Activated naive CD8-positive, alpha-beta T cell treated with anti-CD3 and anti-CD28 coated beads for 36 hours (primary cell): ENCODE measurements around the gene MTA2. TPM values are rescaled to one million over a fixed set of nuclear protein-coding genes. Genes with fewer than 3 reads are reported as not detected.
A peak's percentile ranks its signal among the peaks of the same experiment; 100 is the strongest.
"Not testable (repeated sequence)": the region's sequence is repeated elsewhere in the genome, so short reads cannot be mapped to it uniquely, and the experiment has no call there.

Experiments used
- DNase-seq: peaks from one replicate; pipeline ENCODE4 v3.0.0; 2021
- H3K27ac Mint-ChIP-seq: one replicate; pipeline ENCODE4 v1.8.0; 2022; ENCODE audit warnings: mild to moderate bottlenecking, moderate library complexity, mixed read lengths
- H3K27me3 Mint-ChIP-seq: one replicate; pipeline ENCODE4 v1.8.0; 2022; ENCODE audit warnings: mild to moderate bottlenecking, mixed read lengths
- H3K36me3 Mint-ChIP-seq: one replicate; pipeline ENCODE4 v1.8.0; 2021; ENCODE audit warnings: mild to moderate bottlenecking, mixed read lengths
- H3K4me1 Mint-ChIP-seq: one replicate; pipeline ENCODE4 v1.8.0; 2021; ENCODE audit warnings: mixed read lengths
- H3K4me3 Mint-ChIP-seq: one replicate; pipeline ENCODE4 v1.8.0; 2022; ENCODE audit warnings: mild to moderate bottlenecking, moderate library complexity, mixed read lengths
- H3K9me3 Mint-ChIP-seq: one replicate; pipeline ENCODE4 v1.8.0; 2022; ENCODE audit warnings: mixed read lengths
- total RNA-seq, 2 experiments: library from RNA; stranded (reverse); gene quantifications; one replicate each; pipeline ENCODE4 v1.2.3, GENCODE V29; 2021

MTA2 gene
- total RNA-seq, 2 experiments from 2014 or later, result 196 to 200 TPM

DNA sequence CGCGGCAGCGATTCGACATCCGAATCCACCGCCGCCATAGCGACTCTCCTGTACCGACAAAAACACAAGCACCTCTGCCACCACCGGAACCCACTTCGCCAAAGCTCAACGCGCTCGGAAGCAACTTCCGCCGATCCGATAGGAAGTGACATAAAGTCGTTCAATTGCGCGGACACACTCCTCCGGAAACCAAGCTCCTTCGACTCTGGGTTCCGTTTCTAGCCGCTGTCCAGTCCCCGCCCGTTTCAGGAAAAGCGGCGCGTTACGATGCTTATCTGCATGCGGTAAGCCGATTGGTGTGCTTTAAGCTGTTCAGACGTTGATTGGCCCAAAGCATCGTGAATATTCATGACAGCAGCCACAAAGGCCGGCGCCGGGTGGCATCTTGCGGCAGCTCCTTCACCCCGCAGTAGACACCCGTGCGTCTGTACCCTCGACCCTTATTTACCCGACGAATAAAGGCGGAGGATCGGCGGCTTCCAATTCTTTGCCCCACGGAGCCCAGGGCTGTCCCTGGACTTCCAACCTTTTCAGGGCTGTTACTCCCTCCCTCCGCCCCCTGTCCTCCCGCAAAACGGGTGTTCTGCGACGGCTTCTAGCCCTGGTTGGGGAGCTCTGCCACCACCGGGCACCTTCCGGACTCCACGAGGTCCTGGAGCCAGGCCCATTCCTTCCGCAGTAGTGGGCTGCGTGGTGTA lies 10.1 kb downstream of the MTA2 start, which contains the start of gene TUT1:
Gene TUT1 (minus strand): TSS at position 76 of the 698 bp plus-strand sequence. CDS start 38 bp downstream, at position 38.
- H3K36me3 Mint-ChIP-seq, result peaks cover 47% of the 10 kb centered on the region
- peak; percentile 94 for DNase-seq

DNA sequence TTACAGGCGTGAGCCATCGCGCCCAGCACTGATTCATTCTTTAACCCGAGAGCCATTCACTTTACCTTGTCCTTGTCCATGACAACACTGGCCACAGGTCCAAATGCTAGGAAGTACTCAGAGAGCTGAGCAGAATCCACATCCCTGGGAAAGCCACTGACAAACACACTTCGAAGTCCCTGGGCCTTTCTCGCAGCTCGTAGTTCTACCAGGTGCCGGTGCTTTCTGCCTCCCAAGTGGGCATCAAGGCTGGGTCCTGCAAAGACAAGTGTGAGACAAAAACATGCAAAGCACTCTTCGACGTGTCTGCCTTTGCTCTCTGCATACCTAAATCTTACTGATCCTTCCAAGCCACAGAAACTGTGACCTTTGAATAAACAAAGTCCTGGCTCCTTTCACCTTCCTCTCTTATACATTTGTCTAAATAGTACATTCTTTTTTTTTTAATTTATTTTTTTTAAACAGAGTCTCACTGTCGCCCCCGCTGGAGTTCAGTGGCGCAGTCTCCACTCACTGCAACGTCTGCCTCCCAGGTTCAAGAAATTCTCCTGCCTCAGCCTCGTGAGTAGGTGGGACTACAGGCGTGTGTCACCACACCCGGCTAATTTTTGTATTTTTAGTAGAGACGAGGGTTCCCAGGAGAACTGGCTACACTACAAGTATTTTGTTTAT lies 12.6 kb downstream of the MTA2 start:
- Mint-ChIP-seq H3K27me3 (no peaks in the 10 kb centered on the region), H3K27ac (peak overlapping the region; percentile 52), H3K36me3 (peaks cover 37% of the 10 kb centered on the region), H3K4me1 (peaks cover 45% of the 10 kb centered on the region), H3K4me3 (peak overlapping the region; percentile 97), H3K9me3 (no peaks in the 10 kb centered on the region)
- DNase-seq, result peak; percentile 31

More for the DNA sequence above, 10.1 kb downstream of the MTA2 start, which contains the start of gene TUT1:
- H3K27me3 Mint-ChIP-seq, result no peaks in the 10 kb centered on the region
- peak within 1 kb of the TSS; percentile 97 for H3K4me3 Mint-ChIP-seq
- peak within 1 kb of the TSS; percentile 98 for H3K27ac Mint-ChIP-seq
- H3K4me1 Mint-ChIP-seq, result peaks cover 45% of the 10 kb centered on the region
- no peaks in the 10 kb centered on the region for H3K9me3 Mint-ChIP-seq

GRCh38 chr11:62585356-62585755 lies 16.3 kb downstream of the MTA2 start:
- not testable (repeated sequence) for DNase-seq, H3K27ac Mint-ChIP-seq, H3K27me3 Mint-ChIP-seq, H3K9me3 Mint-ChIP-seq, H3K4me3 Mint-ChIP-seq
- Mint-ChIP-seq H3K4me1 (peaks cover 26% of the 10 kb centered on the region), H3K36me3 (peaks cover 19% of the 10 kb centered on the region)

DNA sequence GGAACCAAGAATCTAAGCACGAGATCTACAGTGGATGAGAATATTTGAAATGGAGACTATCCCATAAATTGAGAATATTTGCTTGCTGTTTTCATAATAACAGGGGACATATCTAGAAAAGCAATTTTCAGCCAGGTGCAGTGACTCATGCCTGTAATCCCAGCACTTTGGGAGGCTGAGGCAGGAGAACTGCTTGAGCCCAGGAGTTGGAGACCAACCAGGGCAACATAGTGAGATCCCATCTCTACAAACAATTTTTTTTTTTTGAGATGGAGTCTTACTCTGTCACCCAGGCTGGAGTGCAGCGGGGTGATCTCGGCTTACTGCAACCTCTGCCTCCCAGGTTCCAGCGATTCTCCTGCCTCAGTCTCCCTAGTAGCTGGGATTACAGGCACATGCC lies 19.9 kb downstream of the MTA2 start:
- H3K4me1 Mint-ChIP-seq, result peaks cover 11% of the 10 kb centered on the region
- H3K9me3 Mint-ChIP-seq, DNase-seq, H3K27me3 Mint-ChIP-seq, H3K27ac Mint-ChIP-seq, H3K4me3 Mint-ChIP-seq: not testable (repeated sequence)
- H3K36me3 Mint-ChIP-seq, result peaks cover 14% of the 10 kb centered on the region

GRCh38 chr11:62580959-62581715 lies 20.5 kb downstream of the MTA2 start:
- Mint-ChIP-seq H3K4me1 (peaks cover 8% of the 10 kb centered on the region), H3K9me3 (no peaks in the 10 kb centered on the region), H3K36me3 (peaks cover 14% of the 10 kb centered on the region), H3K27ac (no peak overlapping the region), H3K4me3 (no peak overlapping the region), H3K27me3 (no peaks in the 10 kb centered on the region)
- DNase-seq, result no peak

- Mint-ChIP-seq H3K4me3 (no peak overlapping the region), H3K36me3 (peaks cover 15% of the 10 kb centered on the region), H3K4me1 (peaks cover 15% of the 10 kb centered on the region), H3K27ac (no peak overlapping the region), H3K9me3 (no peaks in the 10 kb centered on the region), H3K27me3 (no peaks in the 10 kb centered on the region)
- DNase-seq, result no peak
Measured at GRCh38 chr11:62579252-62579651, 22.4 kb downstream of the MTA2 start.

- no peak for DNase-seq
- H3K4me1 Mint-ChIP-seq, result peaks cover 12% of the 10 kb centered on the region
- no peaks in the 10 kb centered on the region for H3K9me3 Mint-ChIP-seq
- H3K27ac Mint-ChIP-seq, result peak overlapping the region; percentile 38
- peaks cover 20% of the 10 kb centered on the region for H3K36me3 Mint-ChIP-seq
- H3K27me3 Mint-ChIP-seq, result no peaks in the 10 kb centered on the region
- H3K4me3 Mint-ChIP-seq, result no peak overlapping the region
Measured at GRCh38 chr11:62578541-62578940, 23.1 kb downstream of the MTA2 start.

DNA sequence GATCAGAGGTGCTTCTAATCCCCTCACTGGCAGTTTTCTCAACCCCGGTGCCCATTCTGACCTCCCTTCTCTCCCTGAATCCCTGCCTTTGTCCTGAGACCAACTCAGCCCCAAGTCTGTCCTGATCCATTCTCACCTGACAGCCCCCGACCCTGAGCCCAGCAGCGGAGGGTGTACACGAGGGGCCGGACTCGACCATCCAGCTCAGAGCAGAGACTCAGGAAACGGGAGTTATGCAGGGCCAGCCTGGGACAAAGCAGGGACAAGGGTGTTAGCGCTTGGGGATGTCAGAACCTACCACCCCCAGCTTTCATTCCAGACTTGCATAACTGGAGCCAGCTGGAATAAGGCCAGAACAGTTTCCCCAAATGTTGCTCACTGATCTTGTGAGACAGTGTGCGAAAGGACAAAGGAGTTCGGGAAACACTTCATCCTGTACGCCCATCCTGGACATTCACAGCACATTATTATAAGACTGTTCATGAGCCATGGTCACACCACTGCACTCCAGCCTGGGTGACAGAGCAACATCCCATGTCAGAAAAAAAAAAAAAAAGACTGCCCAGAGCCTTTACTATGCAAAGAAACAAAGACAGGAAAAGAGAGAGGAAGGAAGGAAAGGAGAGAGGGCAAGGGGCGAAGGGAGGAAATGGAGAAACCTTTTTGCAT lies 24.5 kb downstream of the MTA2 start:
- peaks cover 15% of the 10 kb centered on the region for H3K4me1 Mint-ChIP-seq
- H3K27ac Mint-ChIP-seq, result no peak overlapping the region
- H3K4me3 Mint-ChIP-seq, result no peak overlapping the region
- H3K36me3 Mint-ChIP-seq, result peaks cover 34% of the 10 kb centered on the region
- H3K9me3 Mint-ChIP-seq, result no peaks in the 10 kb centered on the region
- H3K27me3 Mint-ChIP-seq, result no peaks in the 10 kb centered on the region
- DNase-seq, result no peak

- no peak for DNase-seq
- Mint-ChIP-seq H3K9me3 (no peaks in the 10 kb centered on the region), H3K27ac (no peak overlapping the region), H3K4me3 (peak overlapping the region; percentile 89), H3K36me3 (peaks cover 44% of the 10 kb centered on the region), H3K27me3 (no peaks in the 10 kb centered on the region), H3K4me1 (peaks cover 28% of the 10 kb centered on the region)
Measured at GRCh38 chr11:62575837-62576236, 25.8 kb downstream of the MTA2 start.

DNA sequence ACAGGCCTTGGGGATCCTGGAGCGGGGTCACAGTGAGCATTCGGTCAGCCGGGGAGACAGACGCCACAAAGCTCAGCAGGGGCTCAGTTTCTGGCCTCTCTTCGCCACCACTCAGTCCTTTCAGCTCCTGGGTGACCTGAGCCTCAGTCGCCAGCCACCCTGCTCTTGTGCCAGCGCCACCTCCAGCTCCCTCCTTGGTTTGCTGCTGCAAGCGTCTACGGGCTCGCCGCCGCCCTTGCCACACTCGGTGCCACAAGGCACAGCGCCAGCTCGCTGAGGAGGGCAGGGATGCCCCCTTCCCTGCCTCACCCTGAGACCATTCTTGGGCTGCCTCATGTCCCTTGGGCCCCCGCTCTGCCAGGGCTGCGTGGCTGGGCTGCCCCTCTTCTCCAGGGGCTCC lies 26.5 kb downstream of the MTA2 start:
- Mint-ChIP-seq H3K27ac (peak overlapping the region; percentile 99), H3K4me1 (peaks cover 33% of the 10 kb centered on the region), H3K36me3 (peaks cover 48% of the 10 kb centered on the region), H3K9me3 (no peaks in the 10 kb centered on the region), H3K4me3 (peak overlapping the region; percentile 89), H3K27me3 (no peaks in the 10 kb centered on the region)
- no peak for DNase-seq

- Mint-ChIP-seq H3K9me3 (no peaks in the 10 kb centered on the region), H3K4me1 (peaks cover 37% of the 10 kb centered on the region), H3K4me3 (peak overlapping the region; percentile 89), H3K27ac (peak overlapping the region; percentile 99), H3K36me3 (peaks cover 54% of the 10 kb centered on the region), H3K27me3 (no peaks in the 10 kb centered on the region)
- peak; percentile 40 for DNase-seq
Measured at GRCh38 chr11:62574363-62575071, 27.1 kb downstream of the MTA2 start.

- peak within 1 kb of the TSS; percentile 89 for H3K4me3 Mint-ChIP-seq
- H3K27ac Mint-ChIP-seq, result peak within 1 kb of the TSS; percentile 99
- H3K27me3 Mint-ChIP-seq, result no peaks in the 10 kb centered on the region
- H3K9me3 Mint-ChIP-seq, result no peaks in the 10 kb centered on the region
- DNase-seq, result peak; percentile 99
- H3K4me1 Mint-ChIP-seq, result peaks cover 39% of the 10 kb centered on the region
- peaks cover 56% of the 10 kb centered on the region for H3K36me3 Mint-ChIP-seq
Measured at GRCh38 chr11:62573592-62574362, 27.9 kb downstream of the MTA2 start, which contains the start of gene EEF1G. EEF1G (minus strand) TSS chr11:62573891; CDS start chr11:62573842, 49 bp downstream.

GRCh38 chr11:62573006-62573591 lies 28.6 kb downstream of the MTA2 start:
- DNase-seq, result no peak
- Mint-ChIP-seq H3K4me1 (peaks cover 43% of the 10 kb centered on the region), H3K4me3 (peak overlapping the region; percentile 89), H3K27ac (peak overlapping the region; percentile 99), H3K27me3 (no peaks in the 10 kb centered on the region), H3K9me3 (no peaks in the 10 kb centered on the region), H3K36me3 (peaks cover 59% of the 10 kb centered on the region)
